ENCODE measurements around the gene DISC1.

DISC1 gene

GRCh38 chr1:231735941-231736340 is 109.4 kb downstream of the DISC1 start:
- no peaks in the 10 kb centered on the region for H3K4me1 ChIP-seq (ENCODE audit: control insufficient read depth in 1 of 2, insufficient read depth in 2 of 2, low read length in 2 of 2)
- H3K4me3 ChIP-seq (ENCODE audit: low read depth in 1 of 2, low read length in 2 of 2): no peak overlapping the region
- H3K27ac ChIP-seq (ENCODE audit: low read depth, low read length): no peak overlapping the region
- no peaks in the 10 kb centered on the region for H3K27me3 ChIP-seq (ENCODE audit: control insufficient read depth in 1 of 2, insufficient read depth in 2 of 2, low read length in 2 of 2)
- no peak overlapping the region for H3K9ac ChIP-seq (ENCODE audit: low read depth in 1 of 2, low read length in 2 of 2)
- H3K9me3 ChIP-seq (ENCODE audit: control insufficient read depth in 1 of 2, low read length in 2 of 2): no peaks in the 10 kb centered on the region
- H3K36me3 ChIP-seq (ENCODE audit: control insufficient read depth in 1 of 2, insufficient read depth in 2 of 2, low read length in 2 of 2): no peaks in the 10 kb centered on the region

GRCh38 chr1:231736464-231736863 is 109.9 kb downstream of the DISC1 start:
- Histone ChIP-seq H3K9ac (ENCODE audit: low read depth in 1 of 2, low read length in 2 of 2) (no peak overlapping the region), H3K27me3 (ENCODE audit: control insufficient read depth in 1 of 2, insufficient read depth in 2 of 2, low read length in 2 of 2) (no peaks in the 10 kb centered on the region), H3K27ac (ENCODE audit: low read depth, low read length) (no peak overlapping the region), H3K9me3 (ENCODE audit: control insufficient read depth in 1 of 2, low read length in 2 of 2) (no peaks in the 10 kb centered on the region), H3K36me3 (ENCODE audit: control insufficient read depth in 1 of 2, insufficient read depth in 2 of 2, low read length in 2 of 2) (no peaks in the 10 kb centered on the region), H3K4me1 (ENCODE audit: control insufficient read depth in 1 of 2, insufficient read depth in 2 of 2, low read length in 2 of 2) (no peaks in the 10 kb centered on the region), H3K4me3 (ENCODE audit: low read depth in 1 of 2, low read length in 2 of 2) (no peak overlapping the region)

GRCh38 chr1:231738554-231738953 is 112.0 kb downstream of the DISC1 start:
- no peaks in the 10 kb centered on the region for H3K36me3 ChIP-seq (ENCODE audit: control insufficient read depth in 1 of 2, insufficient read depth in 2 of 2, low read length in 2 of 2)
- H3K4me3 ChIP-seq (ENCODE audit: low read depth in 1 of 2, low read length in 2 of 2): no peak overlapping the region
- H3K9ac ChIP-seq (ENCODE audit: low read depth in 1 of 2, low read length in 2 of 2): no peak overlapping the region
- H3K4me1 ChIP-seq (ENCODE audit: control insufficient read depth in 1 of 2, insufficient read depth in 2 of 2, low read length in 2 of 2): no peaks in the 10 kb centered on the region
- no peaks in the 10 kb centered on the region for H3K27me3 ChIP-seq (ENCODE audit: control insufficient read depth in 1 of 2, insufficient read depth in 2 of 2, low read length in 2 of 2)
- no peak overlapping the region for H3K27ac ChIP-seq (ENCODE audit: low read depth, low read length)
- no peaks in the 10 kb centered on the region for H3K9me3 ChIP-seq (ENCODE audit: control insufficient read depth in 1 of 2, low read length in 2 of 2)

DNA sequence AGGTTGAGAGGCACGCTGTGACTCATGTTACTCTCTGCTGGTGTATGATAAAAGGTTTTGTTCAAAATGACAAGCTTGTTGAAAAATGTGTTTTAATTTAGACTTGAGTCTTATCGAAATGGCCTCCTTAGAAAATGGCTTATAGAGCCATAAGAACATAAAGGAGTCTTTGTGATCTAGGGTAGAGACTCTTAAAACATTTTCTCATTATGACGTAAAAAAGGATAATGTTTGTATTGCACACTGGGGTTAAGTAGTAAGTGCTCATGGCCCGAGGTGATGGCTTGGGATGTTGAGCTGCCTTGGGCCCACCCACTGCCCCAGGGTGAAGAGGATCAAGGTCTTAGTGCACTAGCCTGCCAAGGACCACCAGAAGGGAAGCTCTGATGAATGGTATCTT is 117.4 kb downstream of the DISC1 start:
- Histone ChIP-seq H3K4me1 (ENCODE audit: control insufficient read depth in 1 of 2, insufficient read depth in 2 of 2, low read length in 2 of 2) (no peaks in the 10 kb centered on the region), H3K4me3 (ENCODE audit: low read depth in 1 of 2, low read length in 2 of 2) (no peak overlapping the region), H3K9me3 (ENCODE audit: control insufficient read depth in 1 of 2, low read length in 2 of 2) (no peaks in the 10 kb centered on the region), H3K36me3 (ENCODE audit: control insufficient read depth in 1 of 2, insufficient read depth in 2 of 2, low read length in 2 of 2) (no peaks in the 10 kb centered on the region), H3K9ac (ENCODE audit: low read depth in 1 of 2, low read length in 2 of 2) (no peak overlapping the region), H3K27ac (ENCODE audit: low read depth, low read length) (no peak overlapping the region), H3K27me3 (ENCODE audit: control insufficient read depth in 1 of 2, insufficient read depth in 2 of 2, low read length in 2 of 2) (no peaks in the 10 kb centered on the region)

GRCh38 chr1:231748760-231749415 is 122.3 kb downstream of the DISC1 start:
- Histone ChIP-seq H3K27me3 (ENCODE audit: control insufficient read depth in 1 of 2, insufficient read depth in 2 of 2, low read length in 2 of 2) (no peaks in the 10 kb centered on the region), H3K27ac (ENCODE audit: low read depth, low read length) (no peak overlapping the region), H3K4me1 (ENCODE audit: control insufficient read depth in 1 of 2, insufficient read depth in 2 of 2, low read length in 2 of 2) (no peaks in the 10 kb centered on the region), H3K9me3 (ENCODE audit: control insufficient read depth in 1 of 2, low read length in 2 of 2) (peaks cover 5 to 8% of the 10 kb centered on the region in 2 donors), H3K9ac (ENCODE audit: low read depth in 1 of 2, low read length in 2 of 2) (no peak overlapping the region), H3K36me3 (ENCODE audit: control insufficient read depth in 1 of 2, insufficient read depth in 2 of 2, low read length in 2 of 2) (no peaks in the 10 kb centered on the region), H3K4me3 (ENCODE audit: low read depth in 1 of 2, low read length in 2 of 2) (no peak overlapping the region)

- H3K27me3 ChIP-seq (ENCODE audit: control insufficient read depth in 1 of 2, insufficient read depth in 2 of 2, low read length in 2 of 2): no peaks in the 10 kb centered on the region
- no peaks in the 10 kb centered on the region for H3K4me1 ChIP-seq (ENCODE audit: control insufficient read depth in 1 of 2, insufficient read depth in 2 of 2, low read length in 2 of 2)
- H3K36me3 ChIP-seq (ENCODE audit: control insufficient read depth in 1 of 2, insufficient read depth in 2 of 2, low read length in 2 of 2): no peaks in the 10 kb centered on the region
- H3K4me3 ChIP-seq (ENCODE audit: low read depth in 1 of 2, low read length in 2 of 2): no peak overlapping the region
- no peak overlapping the region for H3K9ac ChIP-seq (ENCODE audit: low read depth in 1 of 2, low read length in 2 of 2)
- H3K9me3 ChIP-seq (ENCODE audit: control insufficient read depth in 1 of 2, low read length in 2 of 2): peaks cover 6 to 8% of the 10 kb centered on the region in 2 donors
- H3K27ac ChIP-seq (ENCODE audit: low read depth, low read length): no peak overlapping the region
Observed at GRCh38 chr1:231750296-231750695, 123.7 kb downstream of the DISC1 start.

DNA sequence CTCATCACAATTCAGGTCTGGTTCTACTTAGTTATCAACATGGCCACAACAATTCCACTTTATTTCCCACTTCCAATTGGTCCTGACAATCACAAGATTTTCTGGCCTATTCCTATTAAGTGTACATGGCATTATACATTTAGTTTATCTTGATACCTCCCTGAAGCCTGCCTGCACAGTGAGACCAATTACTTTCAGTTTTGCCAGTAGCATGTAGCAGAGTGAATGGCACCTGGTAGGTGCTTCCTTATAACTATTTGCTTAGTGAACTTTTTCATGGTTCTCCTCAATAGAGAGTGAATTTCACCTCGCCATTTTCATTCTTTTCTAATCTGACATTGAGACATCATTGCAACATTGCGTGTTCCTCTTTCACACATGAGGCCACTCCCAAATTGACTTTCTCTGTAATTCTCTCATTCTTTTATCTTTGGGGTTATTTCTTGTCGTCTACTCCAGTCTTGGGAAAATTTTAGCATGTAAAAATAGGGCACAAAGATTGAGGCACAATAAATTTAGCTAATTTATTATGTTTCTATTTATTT is 124.3 kb downstream of the DISC1 start:
- Histone ChIP-seq H3K4me3 (ENCODE audit: low read depth in 1 of 2, low read length in 2 of 2) (no peak overlapping the region), H3K4me1 (ENCODE audit: control insufficient read depth in 1 of 2, insufficient read depth in 2 of 2, low read length in 2 of 2) (no peaks in the 10 kb centered on the region), H3K27ac (ENCODE audit: low read depth, low read length) (no peak overlapping the region), H3K36me3 (ENCODE audit: control insufficient read depth in 1 of 2, insufficient read depth in 2 of 2, low read length in 2 of 2) (no peaks in the 10 kb centered on the region), H3K27me3 (ENCODE audit: control insufficient read depth in 1 of 2, insufficient read depth in 2 of 2, low read length in 2 of 2) (no peaks in the 10 kb centered on the region), H3K9ac (ENCODE audit: low read depth in 1 of 2, low read length in 2 of 2) (no peak overlapping the region), H3K9me3 (ENCODE audit: control insufficient read depth in 1 of 2, low read length in 2 of 2) (peaks cover 6 to 8% of the 10 kb centered on the region in 2 donors)

DNA sequence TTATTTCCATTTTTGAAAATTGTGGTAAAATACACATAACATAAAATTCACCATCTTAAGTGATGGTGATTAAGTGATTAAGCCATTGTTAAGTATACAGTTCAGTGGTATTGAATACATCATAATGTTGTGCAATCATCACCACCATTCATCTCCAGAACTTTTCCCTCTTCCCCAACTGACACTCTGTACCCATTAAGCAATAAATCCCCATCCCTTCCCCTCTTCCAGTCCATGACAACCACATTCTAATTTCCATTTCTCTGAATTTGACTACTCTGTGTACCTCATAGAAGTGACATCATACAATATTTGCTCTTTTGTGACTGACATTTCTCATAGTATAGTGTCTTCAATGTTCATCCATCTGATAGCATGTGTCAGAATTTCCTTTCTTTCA is 124.8 kb downstream of the DISC1 start:
- no peaks in the 10 kb centered on the region for H3K4me1 ChIP-seq (ENCODE audit: control insufficient read depth in 1 of 2, insufficient read depth in 2 of 2, low read length in 2 of 2)
- no peaks in the 10 kb centered on the region for H3K27me3 ChIP-seq (ENCODE audit: control insufficient read depth in 1 of 2, insufficient read depth in 2 of 2, low read length in 2 of 2)
- H3K36me3 ChIP-seq (ENCODE audit: control insufficient read depth in 1 of 2, insufficient read depth in 2 of 2, low read length in 2 of 2): no peaks in the 10 kb centered on the region
- no peak overlapping the region for H3K9ac ChIP-seq (ENCODE audit: low read depth in 1 of 2, low read length in 2 of 2)
- no peak overlapping the region for H3K27ac ChIP-seq (ENCODE audit: low read depth, low read length)
- H3K9me3 ChIP-seq (ENCODE audit: control insufficient read depth in 1 of 2, low read length in 2 of 2): peaks cover 6 to 8% of the 10 kb centered on the region in 2 donors
- no peak overlapping the region for H3K4me3 ChIP-seq (ENCODE audit: low read depth in 1 of 2, low read length in 2 of 2)

GRCh38 chr1:231753313-231753712 is 126.7 kb downstream of the DISC1 start:
- Histone ChIP-seq H3K9me3 (ENCODE audit: control insufficient read depth in 1 of 2, low read length in 2 of 2) (peaks cover 6 to 8% of the 10 kb centered on the region in 2 donors), H3K9ac (ENCODE audit: low read depth in 1 of 2, low read length in 2 of 2) (no peak overlapping the region), H3K27me3 (ENCODE audit: control insufficient read depth in 1 of 2, insufficient read depth in 2 of 2, low read length in 2 of 2) (no peaks in the 10 kb centered on the region)

GRCh38 chr1:231757101-231757404 is 130.5 kb downstream of the DISC1 start:
- no peaks in the 10 kb centered on the region for H3K4me1 ChIP-seq (ENCODE audit: control insufficient read depth in 1 of 2, insufficient read depth in 2 of 2, low read length in 2 of 2)
- no peaks in the 10 kb centered on the region for H3K27me3 ChIP-seq (ENCODE audit: control insufficient read depth in 1 of 2, insufficient read depth in 2 of 2, low read length in 2 of 2)
- H3K4me3 ChIP-seq (ENCODE audit: low read depth in 1 of 2, low read length in 2 of 2): no peak overlapping the region
- no peak overlapping the region for H3K9ac ChIP-seq (ENCODE audit: low read depth in 1 of 2, low read length in 2 of 2)
- H3K27ac ChIP-seq (ENCODE audit: low read depth, low read length): no peak overlapping the region
- no peaks in the 10 kb centered on the region for H3K36me3 ChIP-seq (ENCODE audit: control insufficient read depth in 1 of 2, insufficient read depth in 2 of 2, low read length in 2 of 2)
- peaks cover 6 to 8% of the 10 kb centered on the region in 2 donors for H3K9me3 ChIP-seq (ENCODE audit: control insufficient read depth in 1 of 2, low read length in 2 of 2)

More at GRCh38 chr1:231753313-231753712, 126.7 kb downstream of the DISC1 start:
- no peaks in the 10 kb centered on the region for H3K4me1 ChIP-seq (ENCODE audit: control insufficient read depth in 1 of 2, insufficient read depth in 2 of 2, low read length in 2 of 2)
- H3K4me3 ChIP-seq (ENCODE audit: low read depth in 1 of 2, low read length in 2 of 2): no peak overlapping the region
- no peak overlapping the region for H3K27ac ChIP-seq (ENCODE audit: low read depth, low read length)
- no peaks in the 10 kb centered on the region for H3K36me3 ChIP-seq (ENCODE audit: control insufficient read depth in 1 of 2, insufficient read depth in 2 of 2, low read length in 2 of 2)
